GM19395 (cell line): Measurements from ENCODE around the gene PRIMA1.
"Not testable (repeated sequence)": the region's sequence is repeated elsewhere in the genome, so short reads cannot be mapped to it uniquely, and the experiment has no call there.

Experiments
- ATAC-seq: cut with Tn5 transposase; IDR thresholded peaks from one replicate; pipeline ENCODE4 v1.9.1; 2021; ENCODE audit warnings: mild to moderate bottlenecking, moderate library complexity; ENCODE audit not compliant: unreplicated experiment

PRIMA1 gene, protein sequence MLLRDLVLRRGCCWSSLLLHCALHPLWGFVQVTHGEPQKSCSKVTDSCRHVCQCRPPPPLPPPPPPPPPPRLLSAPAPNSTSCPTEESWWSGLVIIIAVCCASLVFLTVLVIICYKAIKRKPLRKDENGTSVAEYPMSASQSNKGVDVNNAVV

DNA sequence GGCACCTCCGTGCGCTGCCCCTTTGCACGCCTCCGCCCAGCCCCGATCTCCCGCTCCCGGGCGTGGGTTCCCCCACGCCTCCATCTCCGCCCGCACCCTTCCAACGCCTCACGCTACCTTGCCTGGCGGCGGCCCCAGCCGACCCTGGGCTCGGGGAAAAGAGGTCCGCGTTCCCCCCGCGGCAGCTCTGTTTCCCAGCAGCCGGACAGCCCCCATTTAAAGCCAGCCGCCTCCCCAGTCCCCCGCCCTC lies at the start of gene PRIMA1:
TSS of gene PRIMA1 (minus strand) at position 193 of the 250 bp plus-strand sequence. CDS start 767 bp downstream, outside the sequence.
- no peak for ATAC-seq

DNA sequence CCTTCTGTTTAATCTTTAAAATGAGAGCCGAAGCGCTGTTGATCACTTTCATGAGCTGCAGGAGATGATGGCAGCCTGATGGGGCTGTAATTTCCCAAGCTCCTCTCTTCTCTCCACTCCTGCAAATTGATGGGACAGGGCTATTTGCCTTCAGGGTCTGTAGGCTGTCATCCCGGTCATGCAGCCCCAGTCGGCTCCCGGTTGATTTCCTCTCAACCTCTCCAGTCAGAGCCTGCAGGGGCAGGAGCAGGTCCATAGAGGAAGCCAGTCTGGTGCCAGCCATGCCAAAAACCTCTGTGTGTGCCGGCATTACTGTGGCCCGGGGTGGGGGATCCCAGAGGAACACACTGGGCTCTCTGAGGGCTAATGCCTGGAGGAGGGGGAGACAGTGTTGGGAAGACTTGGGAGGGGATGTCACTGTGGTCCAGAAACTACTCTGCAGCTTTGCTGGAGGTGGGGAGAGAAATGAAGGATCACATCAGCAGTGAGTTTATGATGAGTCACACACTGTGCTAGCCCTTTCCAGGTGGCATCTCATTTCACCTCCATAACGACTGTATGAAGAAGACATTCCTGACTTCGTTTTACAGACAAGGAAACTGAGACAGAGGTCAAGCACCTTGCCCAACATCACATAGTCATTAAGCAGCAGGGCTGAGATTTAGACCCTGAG lies 46.5 kb upstream of the PRIMA1 start:
- no peak for ATAC-seq

GRCh38 chr14:93832665-93833064 lies 44.4 kb upstream of the PRIMA1 start:
- ATAC-seq: no peak

- ATAC-seq: no peak
Observed at GRCh38 chr14:93832081-93832480, 43.8 kb upstream of the PRIMA1 start.

- ATAC-seq: no peak
Observed at GRCh38 chr14:93830753-93831461, 42.6 kb upstream of the PRIMA1 start.

DNA sequence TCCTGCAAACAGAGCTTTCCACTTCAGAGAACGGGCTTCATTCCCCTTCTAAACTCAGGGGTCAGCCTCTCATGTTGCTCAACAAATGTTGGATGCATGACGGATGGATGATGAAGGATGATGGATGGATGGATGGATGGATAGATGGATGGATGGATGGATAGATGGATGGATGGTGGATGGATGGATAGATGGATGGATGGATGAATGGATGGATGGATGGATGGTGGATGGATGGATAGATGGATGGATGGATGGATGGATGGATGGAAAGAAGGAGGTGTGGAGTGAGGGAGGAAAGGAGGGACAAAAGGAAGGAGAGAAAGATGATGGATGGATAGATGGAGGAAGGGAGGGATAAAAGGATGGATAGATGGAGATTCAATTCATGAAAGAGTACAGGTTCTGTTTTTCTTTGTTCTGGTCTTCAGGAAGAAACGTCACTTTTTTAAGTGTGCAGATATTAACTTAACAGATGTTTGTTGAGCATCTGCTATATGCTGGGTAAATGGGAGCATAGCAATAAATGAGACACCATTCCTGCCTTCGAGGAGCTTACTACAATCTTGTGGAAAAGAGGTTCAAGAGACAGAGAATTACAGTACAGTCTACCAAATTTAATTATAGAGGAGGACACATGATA lies 41.7 kb upstream of the PRIMA1 start:
- no peak for ATAC-seq

- ATAC-seq: no peak
Observed at GRCh38 chr14:93825235-93825553, 36.9 kb upstream of the PRIMA1 start.

DNA sequence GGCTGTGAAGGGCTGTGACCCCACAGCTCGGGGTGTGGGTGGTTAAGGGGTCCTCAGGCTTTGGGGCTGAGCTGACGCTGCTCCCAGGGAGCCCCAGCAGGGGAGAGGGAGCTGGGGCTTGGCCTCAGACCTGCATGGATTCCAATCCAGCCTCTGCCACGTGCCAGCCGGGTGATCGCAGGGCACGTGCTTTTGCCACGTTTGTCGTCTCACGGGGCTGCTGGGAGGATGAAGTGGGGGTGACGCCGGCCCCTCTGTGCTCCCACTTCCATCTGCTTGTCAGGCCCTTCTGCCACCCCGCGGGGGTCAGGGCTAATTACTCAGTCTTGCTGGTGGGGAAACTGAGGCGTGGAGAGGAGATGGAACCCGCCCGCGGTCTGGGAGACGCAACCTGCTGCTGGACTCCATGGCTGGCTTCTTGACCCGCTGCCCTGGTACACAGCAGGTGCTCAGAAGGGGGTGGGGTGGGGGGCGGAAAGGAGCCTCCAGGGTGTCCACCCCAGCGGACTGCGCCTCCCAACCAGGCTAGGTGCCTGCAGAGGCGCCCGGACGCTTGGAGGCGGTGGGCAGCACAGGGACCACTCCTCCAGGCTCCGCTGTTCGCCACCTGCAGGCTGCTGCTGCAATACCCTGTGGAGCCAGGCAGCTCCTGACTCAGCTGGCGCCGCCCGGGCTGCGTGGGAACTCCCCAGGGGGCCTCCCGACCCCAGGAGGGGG lies 36.4 kb upstream of the PRIMA1 start:
- no peak for ATAC-seq

GRCh38 chr14:93824076-93824475 lies 35.8 kb upstream of the PRIMA1 start:
- no peak for ATAC-seq

- ATAC-seq: no peak
Observed at GRCh38 chr14:93821051-93821450, 32.8 kb upstream of the PRIMA1 start.

DNA sequence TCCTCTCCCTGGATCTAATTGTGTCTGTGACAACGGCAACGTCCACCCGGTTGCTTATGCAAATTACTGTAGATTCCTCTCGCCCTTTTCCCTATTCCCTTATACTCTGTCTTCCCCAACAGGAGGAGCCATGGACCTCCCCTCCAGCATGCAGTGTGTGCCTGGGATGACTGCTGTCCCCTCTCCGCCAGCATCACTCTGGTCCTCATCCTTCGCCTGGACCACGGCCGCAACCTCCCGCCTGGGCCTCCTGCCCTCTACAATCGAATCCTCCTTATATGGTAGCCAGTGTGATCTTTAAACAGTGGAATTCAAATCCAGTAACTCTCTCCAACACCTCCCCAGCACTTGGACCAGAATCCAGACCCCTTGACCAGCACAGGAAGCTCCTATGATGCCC lies 30.6 kb upstream of the PRIMA1 start:
- no peak for ATAC-seq

GRCh38 chr14:93811676-93812075 lies 23.4 kb upstream of the PRIMA1 start:
- no peak for ATAC-seq

DNA sequence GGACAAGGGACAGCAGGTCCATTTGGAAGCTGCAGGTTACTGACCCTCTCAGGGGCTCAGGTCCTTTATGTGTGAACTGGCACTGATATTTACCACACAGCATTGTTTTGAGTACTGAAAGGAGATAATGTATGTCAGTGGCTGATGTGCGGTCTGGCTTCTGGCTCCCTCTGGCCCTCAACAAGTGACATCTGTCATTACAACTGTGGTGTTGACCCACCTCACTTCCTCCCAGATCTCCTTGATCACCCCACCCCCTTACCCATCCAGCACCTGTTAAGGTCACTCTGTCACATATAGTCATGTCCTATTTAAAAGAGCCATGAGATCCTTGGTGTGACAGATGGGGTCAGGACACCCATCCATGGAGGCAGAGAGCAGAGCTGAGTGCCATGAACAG lies 22.7 kb upstream of the PRIMA1 start:
- no peak for ATAC-seq

GRCh38 chr14:93809491-93810420 lies 21.5 kb upstream of the PRIMA1 start:
- not testable (repeated sequence) for ATAC-seq

DNA sequence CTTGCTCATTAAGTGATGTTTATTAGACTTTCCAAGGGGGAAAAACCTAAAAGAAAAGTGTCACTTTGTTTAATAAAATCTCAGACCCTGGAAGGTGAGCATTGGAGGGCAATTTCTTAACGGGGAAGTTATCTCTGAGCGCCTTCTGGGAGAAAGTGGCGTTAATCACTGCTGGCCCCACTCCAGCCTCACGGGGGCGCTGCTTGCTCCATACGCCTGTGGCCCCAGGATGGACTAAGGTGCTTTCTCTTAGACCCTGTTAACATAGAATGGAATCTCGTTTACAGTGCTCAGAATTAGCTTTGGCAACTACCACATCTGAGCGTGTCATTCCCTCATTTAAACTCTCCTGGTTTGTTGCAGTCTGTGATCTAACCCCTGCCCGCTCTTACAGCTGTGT lies 16.4 kb upstream of the PRIMA1 start:
- ATAC-seq: no peak

GRCh38 chr14:93803408-93804318 lies 15.4 kb upstream of the PRIMA1 start:
- no peak for ATAC-seq

GRCh38 chr14:93799989-93800921 lies 12.0 kb upstream of the PRIMA1 start:
- ATAC-seq: no peak

- ATAC-seq: no peak
Observed at GRCh38 chr14:93799617-93799988, 11.3 kb upstream of the PRIMA1 start.
